ENCODE results near the gene MYOG. TPM values are rescaled to one million over a fixed set of nuclear protein-coding genes. Genes with fewer than 3 reads are reported as not detected.

Gene MYOG
- total RNA-seq, 4 donors from 2014 or later = 21.4 to 146 (median 73.1) TPM

- in situ Hi-C loops (cut with MboI; ENCODE audit: low sequenced_read_pairs in 4 of 4) (no loop called here), intact Hi-C loops (cut with DNase I; ENCODE audit: low total_unique reads) (no loop called here)
- ATAC-seq (peak; percentile 22 to 63), DNase-seq (peak in 1 of 2 donors; percentile 84)
- no peak for TF ChIP-seq CTCF (IDR thresholded peaks at IDR 0.05 in 4 of 5, conservative IDR thresholded peaks at IDR 0.05 in 1 of 5)
- no peak for TF ChIP-seq POLR2A (IDR thresholded peaks at IDR 0.05)
- Histone ChIP-seq H3K4me1 (peaks cover 27 to 44% of the 10 kb centered on the region in 2 donors), H3K4me3 (no peak overlapping the region), H3K27ac (peak overlapping the region; percentile 37 to 88 (median 44)), H3K27me3 (no peaks in the 10 kb centered on the region), H3K36me3 (peaks cover 0 to 7% of the 10 kb centered on the region in 2 donors), H3K9me3 (no peaks in the 10 kb centered on the region)
Measured at GRCh38 chr1:203065191-203065590, 20.6 kb downstream of the MYOG start.

DNA sequence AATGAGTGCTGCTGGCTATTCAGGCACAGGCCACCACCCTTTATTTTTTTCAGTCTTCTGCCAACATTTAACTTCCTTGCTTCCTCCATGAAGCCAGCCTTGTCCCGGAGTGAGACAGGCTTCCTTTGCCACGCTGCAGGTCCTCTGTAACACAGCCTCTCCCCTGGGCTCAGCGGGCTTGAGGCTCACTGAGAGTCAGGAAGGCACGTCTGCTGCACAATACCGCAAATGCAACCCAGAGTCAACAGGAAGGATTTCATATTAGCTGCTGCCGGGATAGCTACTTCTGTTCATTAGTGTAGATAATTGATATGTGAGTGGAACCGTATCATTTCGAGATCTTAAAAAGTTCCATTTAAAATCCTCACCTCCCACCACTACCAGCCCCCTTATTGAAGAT, 22.5 kb downstream of the MYOG start:
- no peak for TF ChIP-seq CTCF (IDR thresholded peaks at IDR 0.05 in 4 of 5, conservative IDR thresholded peaks at IDR 0.05 in 1 of 5)
- no peak for TF ChIP-seq POLR2A (IDR thresholded peaks at IDR 0.05)
- in situ Hi-C loops (cut with MboI; ENCODE audit: low sequenced_read_pairs in 4 of 4) = no loop called here
- DNase-seq (no peak), ATAC-seq (no peak)
- Histone ChIP-seq H3K4me3 (no peak overlapping the region), H3K27me3 (no peaks in the 10 kb centered on the region), H3K36me3 (peaks cover 0 to 15% of the 10 kb centered on the region in 2 donors), H3K9me3 (no peaks in the 10 kb centered on the region), H3K4me1 (peaks cover 8 to 25% of the 10 kb centered on the region in 2 donors), H3K27ac (no peak overlapping the region)
- intact Hi-C loops (cut with DNase I; ENCODE audit: low total_unique reads) = no loop called here

- peaks cover 0 to 2% of the 10 kb centered on the region in 2 donors for H3K4me1 ChIP-seq
- no peak for DNase-seq
- peaks cover 0 to 15% of the 10 kb centered on the region in 2 donors for H3K36me3 ChIP-seq
- no peak overlapping the region for H3K4me3 ChIP-seq
- in situ Hi-C loops (cut with MboI; ENCODE audit: low sequenced_read_pairs in 4 of 4) = no loop called here
- H3K27ac ChIP-seq = no peak overlapping the region
- H3K27me3 ChIP-seq = no peaks in the 10 kb centered on the region
- ATAC-seq = no peak
- intact Hi-C loops (cut with DNase I; ENCODE audit: low total_unique reads) = no loop called here
- TF ChIP-seq CTCF (IDR thresholded peaks at IDR 0.05 in 4 of 5, conservative IDR thresholded peaks at IDR 0.05 in 1 of 5) = no peak
- no peak for TF ChIP-seq POLR2A (IDR thresholded peaks at IDR 0.05)
- no peaks in the 10 kb centered on the region for H3K9me3 ChIP-seq
Measured at GRCh38 chr1:203060115-203060514, 25.7 kb downstream of the MYOG start.

DNA sequence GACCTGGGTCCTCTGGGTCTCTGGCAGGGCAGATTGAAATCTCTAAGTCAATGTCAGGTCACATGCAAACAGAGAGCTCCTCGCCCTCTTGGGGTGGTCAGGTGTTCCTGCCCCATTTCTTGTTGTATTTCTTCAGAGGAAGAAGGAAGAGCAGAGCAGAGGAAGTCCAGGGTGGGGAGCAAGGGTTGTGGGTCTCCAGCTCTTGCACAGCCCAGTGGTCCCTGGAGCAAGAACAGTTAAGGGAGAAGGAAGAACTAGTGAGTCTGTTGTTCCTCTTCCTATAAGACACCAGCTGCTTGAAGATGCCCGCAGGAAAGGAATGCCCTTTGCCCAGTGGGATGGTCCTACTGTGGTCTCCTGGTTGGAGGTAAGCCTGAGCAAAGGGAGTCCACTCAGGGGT, 26.3 kb downstream of the MYOG start:
- no peak for ATAC-seq
- Histone ChIP-seq H3K27me3 (no peaks in the 10 kb centered on the region), H3K4me3 (no peak overlapping the region), H3K4me1 (no peaks in the 10 kb centered on the region), H3K9me3 (no peaks in the 10 kb centered on the region), H3K27ac (no peak overlapping the region), H3K36me3 (peaks cover 0 to 15% of the 10 kb centered on the region in 2 donors)
- no peak for TF ChIP-seq CTCF (IDR thresholded peaks at IDR 0.05 in 4 of 5, conservative IDR thresholded peaks at IDR 0.05 in 1 of 5)
- no peak for TF ChIP-seq POLR2A (IDR thresholded peaks at IDR 0.05)
- no peak for DNase-seq
- in situ Hi-C loops (cut with MboI; ENCODE audit: low sequenced_read_pairs in 4 of 4) = loop anchor here in 1 of 4 donors (10.0 kb wide), 1 partner anchor 155 kb away; no protein-coding TSS in a partner anchor
- intact Hi-C loops (cut with DNase I; ENCODE audit: low total_unique reads) = no loop called here

- TF ChIP-seq POLR2A (IDR thresholded peaks at IDR 0.05) (no peak), CTCF (IDR thresholded peaks at IDR 0.05 in 4 of 5, conservative IDR thresholded peaks at IDR 0.05 in 1 of 5) (no peak)
- H3K9me3 ChIP-seq = no peaks in the 10 kb centered on the region
- no peak for ATAC-seq
Measured at GRCh38 chr1:203058676-203058935, 27.2 kb downstream of the MYOG start.

More at GRCh38 chr1:203058676-203058935, 27.2 kb downstream of the MYOG start:
- in situ Hi-C loops (cut with MboI; ENCODE audit: low sequenced_read_pairs in 4 of 4) = loop anchor here in 1 of 4 donors (10.0 kb wide), 1 partner anchor 156 kb away; no protein-coding TSS in a partner anchor
- Histone ChIP-seq H3K27ac (no peak overlapping the region), H3K36me3 (peaks cover 0 to 8% of the 10 kb centered on the region in 2 donors), H3K27me3 (no peaks in the 10 kb centered on the region), H3K4me3 (no peak overlapping the region), H3K4me1 (no peaks in the 10 kb centered on the region)
- intact Hi-C loops (cut with DNase I; ENCODE audit: low total_unique reads) = no loop called here
- no peak for DNase-seq
